Measurements from ENCODE around the gene CD6. TPM values are rescaled to one million over a fixed set of nuclear protein-coding genes. Genes with fewer than 3 reads are reported as not detected.

CD6 gene
- total and polyA plus RNA-seq, 7 donors = under 0.01 to 14.1 (median 0.98) TPM; not detected in 1

DNA sequence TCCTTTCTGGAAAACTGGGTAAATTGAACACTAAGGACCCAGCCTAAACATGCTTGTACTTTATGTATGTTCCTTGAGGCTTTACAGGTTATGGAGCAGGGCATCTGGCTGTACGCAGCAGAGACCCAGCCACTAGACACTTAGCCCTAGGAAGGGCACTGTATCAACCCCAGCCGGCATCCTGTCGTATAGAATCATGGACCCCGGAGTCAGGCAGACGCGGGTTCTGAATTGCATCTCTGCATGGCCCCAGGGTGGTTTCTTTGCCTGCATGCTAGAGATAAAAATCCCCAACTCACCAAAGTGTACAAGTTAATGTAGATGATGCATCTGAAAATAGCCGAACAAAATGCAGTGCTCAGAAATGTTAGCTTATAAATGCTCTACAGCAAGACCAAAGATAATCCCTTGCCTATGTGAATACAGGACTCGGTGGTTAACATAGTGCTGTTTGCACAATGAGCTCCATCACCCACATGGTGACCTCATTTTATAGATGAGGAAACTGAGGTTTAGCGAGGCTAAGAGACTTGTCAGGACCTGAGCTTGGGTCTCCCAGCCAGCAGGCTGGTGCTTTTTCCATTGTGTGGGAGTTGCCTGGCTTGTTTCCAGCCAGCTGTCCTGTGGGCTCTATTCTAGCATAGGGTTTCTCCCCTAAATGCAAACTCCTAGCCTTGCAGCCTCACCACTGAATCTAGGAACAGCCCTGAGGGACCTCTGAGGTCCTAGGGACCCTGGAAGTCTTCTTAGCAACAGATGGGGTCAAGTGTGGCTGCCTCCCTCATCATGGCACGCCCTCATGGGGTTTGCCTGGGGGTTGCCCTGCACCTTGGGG, 7.3 kb downstream of the CD6 start:
- no peaks in the 10 kb centered on the region for H3K9me3 ChIP-seq
- H3K36me3 ChIP-seq = no peaks in the 10 kb centered on the region
- 70 to 86% methylated on average over 10 of the region's 10 CpGs for WGBS, 2 donors
- no peak for TF ChIP-seq POLR2A (IDR thresholded peaks at IDR 0.05)
- no peak for TF ChIP-seq EP300 (IDR thresholded peaks at IDR 0.05)
- TF ChIP-seq, protein P1, sequence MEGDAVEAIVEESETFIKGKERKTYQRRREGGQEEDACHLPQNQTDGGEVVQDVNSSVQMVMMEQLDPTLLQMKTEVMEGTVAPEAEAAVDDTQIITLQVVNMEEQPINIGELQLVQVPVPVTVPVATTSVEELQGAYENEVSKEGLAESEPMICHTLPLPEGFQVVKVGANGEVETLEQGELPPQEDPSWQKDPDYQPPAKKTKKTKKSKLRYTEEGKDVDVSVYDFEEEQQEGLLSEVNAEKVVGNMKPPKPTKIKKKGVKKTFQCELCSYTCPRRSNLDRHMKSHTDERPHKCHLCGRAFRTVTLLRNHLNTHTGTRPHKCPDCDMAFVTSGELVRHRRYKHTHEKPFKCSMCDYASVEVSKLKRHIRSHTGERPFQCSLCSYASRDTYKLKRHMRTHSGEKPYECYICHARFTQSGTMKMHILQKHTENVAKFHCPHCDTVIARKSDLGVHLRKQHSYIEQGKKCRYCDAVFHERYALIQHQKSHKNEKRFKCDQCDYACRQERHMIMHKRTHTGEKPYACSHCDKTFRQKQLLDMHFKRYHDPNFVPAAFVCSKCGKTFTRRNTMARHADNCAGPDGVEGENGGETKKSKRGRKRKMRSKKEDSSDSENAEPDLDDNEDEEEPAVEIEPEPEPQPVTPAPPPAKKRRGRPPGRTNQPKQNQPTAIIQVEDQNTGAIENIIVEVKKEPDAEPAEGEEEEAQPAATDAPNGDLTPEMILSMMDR (IDR thresholded peaks at IDR 0.05) = no peak
- no peak for TF ChIP-seq POLR2AphosphoS5 (IDR thresholded peaks at IDR 0.05)
- no peaks in the 10 kb centered on the region for H3K4me1 ChIP-seq
- intact Hi-C loops (cut with DNase I) = no loop called here
- no peaks in the 10 kb centered on the region for H3K27me3 ChIP-seq
- no peak overlapping the region for H3K27ac ChIP-seq
- no peak for DNase-seq
- H3K4me3 ChIP-seq = no peak overlapping the region

DNA sequence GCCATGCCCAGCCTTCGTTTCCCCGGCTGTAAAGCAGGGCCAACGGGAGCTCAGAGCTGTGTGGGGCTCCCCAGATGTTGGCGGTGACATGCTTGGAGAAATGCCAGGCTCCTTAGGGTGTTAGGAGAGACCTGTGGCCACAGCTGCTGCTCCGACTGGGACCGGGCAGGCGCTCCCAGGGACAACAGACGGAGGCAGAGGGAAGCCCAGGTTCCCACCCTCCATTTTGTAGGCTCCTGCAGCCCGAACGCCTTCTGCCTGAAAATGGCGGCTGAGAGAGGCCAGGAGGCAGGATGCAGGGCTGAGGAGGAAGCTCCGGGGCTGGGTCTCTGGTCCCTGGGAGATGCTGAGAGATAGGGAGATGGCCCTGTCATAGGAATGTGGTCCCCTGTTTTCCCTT, 10.0 kb downstream of the CD6 start:
- intact Hi-C loops (cut with DNase I) = no loop called here
- no peaks in the 10 kb centered on the region for H3K36me3 ChIP-seq
- no peaks in the 10 kb centered on the region for H3K4me1 ChIP-seq
- no peak overlapping the region for H3K4me3 ChIP-seq
- H3K27ac ChIP-seq = no peak overlapping the region
- no peaks in the 10 kb centered on the region for H3K9me3 ChIP-seq
- 75 to 91% methylated on average over 12 of the region's 12 CpGs for WGBS, 2 donors
- DNase-seq = no peak
- TF ChIP-seq POLR2AphosphoS5 (IDR thresholded peaks at IDR 0.05) = no peak
- no peak for TF ChIP-seq EP300 (IDR thresholded peaks at IDR 0.05)
- TF ChIP-seq, protein P1 (IDR thresholded peaks at IDR 0.05) = no peak
- TF ChIP-seq POLR2A (IDR thresholded peaks at IDR 0.05) = no peak
- H3K27me3 ChIP-seq = no peaks in the 10 kb centered on the region

DNA sequence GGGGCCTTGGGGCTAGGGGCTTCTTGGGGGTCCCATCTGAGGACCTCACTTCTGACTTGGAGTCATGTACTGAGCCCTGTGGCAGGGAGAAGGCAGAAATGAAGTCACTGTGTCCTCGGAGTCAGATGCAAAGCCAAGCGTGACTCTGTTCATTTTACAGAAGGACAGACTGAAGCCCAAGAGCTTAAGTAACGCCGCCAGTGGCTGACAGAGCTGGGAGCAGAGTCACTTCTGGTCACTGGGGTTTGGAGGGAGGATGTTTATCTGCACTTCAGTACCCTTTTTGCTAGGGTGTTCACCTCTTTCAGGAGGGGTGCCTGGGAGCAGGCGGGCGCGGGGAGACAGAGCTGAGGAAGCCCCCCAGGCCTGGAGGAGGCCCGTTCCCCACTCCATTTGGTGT, 10.7 kb downstream of the CD6 start:
- no peaks in the 10 kb centered on the region for H3K27me3 ChIP-seq
- 86 to 89% methylated on average over 8 of the region's 8 CpGs for WGBS, 2 donors
- no peak overlapping the region for H3K27ac ChIP-seq
- TF ChIP-seq EP300 (IDR thresholded peaks at IDR 0.05) (no peak), POLR2A (IDR thresholded peaks at IDR 0.05) (no peak), POLR2AphosphoS5 (IDR thresholded peaks at IDR 0.05) (no peak)
- TF ChIP-seq, protein P1 (IDR thresholded peaks at IDR 0.05) = no peak
- H3K4me3 ChIP-seq = no peak overlapping the region
- no peak for DNase-seq
- H3K9me3 ChIP-seq = no peaks in the 10 kb centered on the region
- intact Hi-C loops (cut with DNase I) = no loop called here
- H3K4me1 ChIP-seq = no peaks in the 10 kb centered on the region
- H3K36me3 ChIP-seq = no peaks in the 10 kb centered on the region

DNA sequence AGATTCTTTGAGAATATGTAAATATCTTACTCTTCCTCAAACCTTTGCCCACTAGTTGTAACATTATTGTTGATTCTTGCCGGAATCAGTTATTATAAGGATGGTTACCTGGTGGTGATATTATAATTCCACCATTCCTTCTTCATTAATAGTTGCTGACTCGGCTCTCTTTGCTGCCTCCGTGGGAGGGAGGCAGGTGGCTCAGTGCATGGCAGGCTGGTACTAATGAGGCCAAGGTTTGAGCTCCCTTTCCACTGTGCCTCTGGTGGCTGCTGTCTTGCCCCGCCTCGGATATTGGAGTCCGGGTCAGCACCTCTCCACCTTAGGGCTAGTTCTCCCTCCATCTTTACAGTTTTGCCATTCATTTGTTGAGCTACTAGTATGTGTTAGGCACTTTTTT, 12.7 kb downstream of the CD6 start:
- intact Hi-C loops (cut with DNase I) = no loop called here
- H3K4me1 ChIP-seq = no peaks in the 10 kb centered on the region
- TF ChIP-seq EP300 (IDR thresholded peaks at IDR 0.05) = no peak
- TF ChIP-seq POLR2AphosphoS5 (IDR thresholded peaks at IDR 0.05) = no peak
- TF ChIP-seq, protein P1 (IDR thresholded peaks at IDR 0.05) = no peak
- no peak for TF ChIP-seq POLR2A (IDR thresholded peaks at IDR 0.05)
- H3K36me3 ChIP-seq = no peaks in the 10 kb centered on the region
- H3K4me3 ChIP-seq = no peak overlapping the region
- no peaks in the 10 kb centered on the region for H3K9me3 ChIP-seq
- H3K27ac ChIP-seq = no peak overlapping the region
- no peak for DNase-seq
- no peaks in the 10 kb centered on the region for H3K27me3 ChIP-seq
- 64 to 77% methylated on average over 6 of the region's 6 CpGs for WGBS, 2 donors
